A673 (cell line): ENCODE measurements around the gene ROBO3. TPM values are rescaled to one million over a fixed set of nuclear protein-coding genes. Genes with fewer than 3 reads are reported as not detected.

ENCODE experiments used
- BruUV-seq: library from RNA; stranded (reverse); fragments of 400-500 nt; replicated peaks from 2 replicates; lab custom pipeline; 2021; lab: Mats Ljungman, UMichigan
- CTCF ChIA-PET: fragments of 300-600 bp; sonication (Branson Sonifier 250); formaldehyde crosslinking; loops from one replicate; lab custom pipeline; 2022; ENCODE audit warnings: antibody characterized with exemption; lab: Charles Lee
- POLR2A ChIA-PET: fragments of 300-600 bp; sonication (Branson Sonifier 250); formaldehyde crosslinking; loops from one replicate; lab custom pipeline; 2022; ENCODE audit warnings: antibody characterized with exemption; ENCODE audit not compliant: low non-redundant PET; lab: Charles Lee
- DNase-seq: peaks from one replicate; pipeline ENCODE4 v3.0.0-alpha.2; 2015; ENCODE audit warnings: low spot score
- H3K27ac ChIP-seq: fragments of 200-600 bp; sonication (generic); 2 replicates; pipeline ENCODE4 v1.5.1; 2016; ENCODE audit warnings: mixed run types, low read depth, mild to moderate bottlenecking, mixed read lengths, antibody characterized with exemption, low read length; ENCODE audit not compliant: poor library complexity, severe bottlenecking
- H3K27me3 ChIP-seq: fragments of 200-600 bp; sonication (generic); replicated peaks from 2 replicates; pipeline ENCODE4 v1.6.1; 2017; ENCODE audit warnings: mixed run types, low read depth, mild to moderate bottlenecking, mixed read lengths, antibody characterized with exemption, low read length; ENCODE audit not compliant: insufficient read depth, poor library complexity
- H3K36me3 ChIP-seq: fragments of 200-600 bp; sonication (generic); 2 replicates; pipeline ENCODE4 v1.6.1; 2016; ENCODE audit warnings: mixed run types, mild to moderate bottlenecking, mixed read lengths, antibody characterized with exemption, low read length; ENCODE audit not compliant: insufficient read depth, poor library complexity, severe bottlenecking
- H3K4me1 ChIP-seq: fragments of 200-600 bp; sonication (generic); 2 replicates; pipeline ENCODE4 v1.6.1; 2017; ENCODE audit warnings: mixed run types, mild to moderate bottlenecking, mixed read lengths, antibody characterized with exemption, low read length; ENCODE audit not compliant: insufficient read depth, poor library complexity, severe bottlenecking
- H3K4me3 ChIP-seq: fragments of 200-600 bp; sonication (generic); 2 replicates; pipeline ENCODE4 v1.5.1; 2016; ENCODE audit warnings: low read depth, mixed run types, mild to moderate bottlenecking, mixed read lengths, low read length; ENCODE audit not compliant: poor library complexity, severe bottlenecking
- H3K9me3 ChIP-seq: fragments of 200-600 bp; sonication (generic); 2 replicates; pipeline ENCODE4 v1.6.1; 2016; ENCODE audit warnings: mixed run types, low read depth, mild to moderate bottlenecking, mixed read lengths, antibody characterized with exemption, low read length; ENCODE audit not compliant: poor library complexity, severe bottlenecking
- CTCF ChIP-seq: fragments of 300-800, 200-600 bp; sonication (generic); conservative IDR thresholded peaks from 2 replicates; pipeline ENCODE4 v1.5.1; 2017; ENCODE audit warnings: low read depth, mild to moderate bottlenecking, antibody characterized with exemption, low read length, moderate library complexity, mixed read lengths
- EZH2 ChIP-seq: fragments of 200-600 bp; sonication (generic); IDR thresholded peaks from 2 replicates; pipeline ENCODE4 v1.6.1; 2017; ENCODE audit warnings: borderline replicate concordance, low read depth, mild to moderate bottlenecking, mixed read lengths, antibody characterized with exemption, low read length; ENCODE audit not compliant: poor library complexity, severe bottlenecking
- intact Hi-C: fragments of 100-400 bp; cut with micrococcal nuclease; formaldehyde crosslinking; loops from one replicate; pipeline ENCODE4 v1.10.0; 2022; ENCODE audit not compliant: unreplicated experiment
- total RNA-seq: library from RNA; stranded (reverse); gene quantifications from 2 replicates; pipeline ENCODE4 v1.2.3, GENCODE V29; 2021

ROBO3 gene
- total RNA-seq, 1 experiment from 2014 or later, result 2.3 TPM

- no peak for DNase-seq
- CTCF ChIA-PET, result interaction anchor here (0.7 kb wide), 1 partner anchor 106 kb away, joined by 5 read pairs; no protein-coding TSS in a partner anchor
- Histone ChIP-seq H3K9me3 (no peaks in the 10 kb centered on the region), H3K36me3 (no peaks in the 10 kb centered on the region), H3K4me3 (no peak overlapping the region), H3K27me3 (peaks cover 57% of the 10 kb centered on the region), H3K4me1 (peaks cover 8% of the 10 kb centered on the region), H3K27ac (no peak overlapping the region)
- no TSS peak for BruUV-seq
- POLR2A ChIA-PET, result no interaction called here
- intact Hi-C loops, result loop anchor here (10.0 kb wide), 1 partner anchor 457 kb away; no protein-coding TSS in a partner anchor
- no peak for TF ChIP-seq EZH2
- no peak for TF ChIP-seq CTCF
Measured at GRCh38 chr11:124861670-124862069, 3.6 kb upstream of the ROBO3 start.

GRCh38 chr11:124863137-124863825, 2.0 kb upstream of the ROBO3 start:
- Histone ChIP-seq H3K27ac (no peak overlapping the region), H3K4me1 (peaks cover 8% of the 10 kb centered on the region), H3K27me3 (peaks cover 73% of the 10 kb centered on the region), H3K4me3 (no peak overlapping the region), H3K36me3 (no peaks in the 10 kb centered on the region), H3K9me3 (no peaks in the 10 kb centered on the region)
- intact Hi-C loops, result loop anchor here (10.0 kb wide), 1 partner anchor 458 kb away; no protein-coding TSS in a partner anchor
- DNase-seq, result no peak
- no peak for TF ChIP-seq CTCF
- no peak for TF ChIP-seq EZH2
- BruUV-seq, result no TSS peak
- CTCF ChIA-PET, result no interaction called here
- POLR2A ChIA-PET, result no interaction called here

GRCh38 chr11:124863826-124864165, 1.4 kb upstream of the ROBO3 start:
- H3K27ac ChIP-seq, result no peak overlapping the region
- H3K4me1 ChIP-seq, result peaks cover 8% of the 10 kb centered on the region
- H3K4me3 ChIP-seq, result no peak overlapping the region
- POLR2A ChIA-PET, result no interaction called here
- DNase-seq, result no peak
- BruUV-seq, result no TSS peak
- CTCF ChIA-PET, result no interaction called here
- H3K36me3 ChIP-seq, result no peaks in the 10 kb centered on the region
- peaks cover 78% of the 10 kb centered on the region for H3K27me3 ChIP-seq
- H3K9me3 ChIP-seq, result no peaks in the 10 kb centered on the region
- TF ChIP-seq EZH2 (no peak), CTCF (no peak)
- intact Hi-C loops, result loop anchor here (10.0 kb wide), 1 partner anchor 459 kb away; no protein-coding TSS in a partner anchor
